SK-N-SH (cell line): ENCODE data around the gene MUC2. TPM values are rescaled to one million over a fixed set of nuclear protein-coding genes. Genes with fewer than 3 reads are reported as not detected.

ENCODE experiments used
- CTCF ChIA-PET: fragments of 300-600, 350-600 bp; formaldehyde crosslinking; extraction: SDS; loops from one replicate; lab custom pipeline; 2021; lab: Yijun Ruan, JAX
- POLR2A ChIA-PET: fragments of 350-600 bp; sonication (Branson Sonifier 250); formaldehyde crosslinking; extraction: SDS; loops from one replicate; lab custom pipeline; 2020; ENCODE audit warnings: antibody characterized with exemption, inconsistent platforms; lab: Yijun Ruan, JAX
- DNase-seq: peaks from one replicate; pipeline ENCODE4 v3.0.0; 2012
- H2AFZ ChIP-seq: fragments of 200-600 bp; sonication (generic); 2 replicates; pipeline ENCODE4 v1.8.1; 2016; ENCODE audit warnings: antibody characterized with exemption, mild to moderate bottlenecking, low read depth
- H3F3A ChIP-seq: fragments of 200-600 bp; sonication (generic); replicated peaks from 2 replicates; pipeline ENCODE3; 2016; ENCODE audit warnings: antibody characterized with exemption, mild to moderate bottlenecking; ENCODE audit not compliant: insufficient read depth
- H3K27ac ChIP-seq, 2 experiments: fragments of 200-500 bp in 1 of 2; fragments of 200-600 bp in 1 of 2; sonication (Bioruptor generic) in 1 of 2; sonication (generic), shearing (Covaris generic) in 1 of 2; 2 replicates each; pipeline versions ENCODE4 v1.5.1 to v1.6.1; 2014 to 2016; ENCODE audit warnings: low read depth in 2 of 2, inconsistent platforms in 1 of 2, low read length in 1 of 2, mild to moderate bottlenecking in 1 of 2, mixed read lengths in 1 of 2
- H3K27me3 ChIP-seq: fragments of 200-600 bp; sonication (generic), shearing (Covaris generic); 2 replicates; pipeline ENCODE4 v1.6.1; 2016; ENCODE audit warnings: mixed run types; ENCODE audit not compliant: insufficient read depth
- H3K36me3 ChIP-seq, 2 experiments: fragments of 200-500 bp in 1 of 2; fragments of 200-600 bp in 1 of 2; sonication (Bioruptor generic) in 1 of 2; sonication (generic) in 1 of 2; replicated peaks in 1 of 2; 2 replicates each; pipeline versions ENCODE3 to v1.5.1; 2014 to 2016; ENCODE audit warnings: low read length in 1 of 2, mild to moderate bottlenecking in 1 of 2; ENCODE audit not compliant: insufficient read depth in 2 of 2, control insufficient read depth in 1 of 2
- H3K4me1 ChIP-seq, 2 experiments: fragments of 200-500 bp in 1 of 2; fragments of 200-600 bp in 1 of 2; sonication (Bioruptor generic) in 1 of 2; sonication (generic), shearing (Covaris generic) in 1 of 2; 2 replicates each; pipeline versions ENCODE4 v1.5.1 to v1.6.1; 2014 to 2016; ENCODE audit warnings: low read depth in 1 of 2, low read length in 1 of 2, mixed run types in 1 of 2; ENCODE audit not compliant: insufficient read depth in 2 of 2, control insufficient read depth in 1 of 2
- H3K4me2 ChIP-seq: fragments of 200-600 bp; sonication (generic), shearing (Covaris generic); 2 replicates; pipeline ENCODE4 v1.6.1; 2017; ENCODE audit warnings: mixed run types
- H3K4me3 ChIP-seq, 2 experiments: fragments of 200-500 bp in 1 of 2; fragments of 200-600 bp in 1 of 2; sonication (Bioruptor generic) in 1 of 2; sonication (generic), shearing (Covaris generic) in 1 of 2; 2 replicates each; pipeline versions ENCODE4 v1.5.1 to v1.8.1; 2014 to 2016; ENCODE audit warnings: low read depth in 2 of 2, inconsistent platforms in 1 of 2, low read length in 1 of 2, mild to moderate bottlenecking in 1 of 2, mixed read lengths in 1 of 2, moderate library complexity in 1 of 2
- H3K79me2 ChIP-seq: fragments of 200-600 bp; sonication (generic); 2 replicates; pipeline ENCODE4 v1.8.1; 2017; ENCODE audit warnings: mild to moderate bottlenecking; ENCODE audit not compliant: insufficient read depth
- H3K9ac ChIP-seq: fragments of 200-600 bp; sonication (generic); 2 replicates; pipeline ENCODE4 v1.6.1; 2017; ENCODE audit warnings: mixed run types
- H3K9me2 ChIP-seq: fragments of 200-600 bp; sonication (generic); 2 replicates; pipeline ENCODE4 v1.6.1; 2017; ENCODE audit warnings: mixed run types
- H3K9me3 ChIP-seq: fragments of 200-600 bp; sonication (generic); 2 replicates; pipeline ENCODE4 v1.6.1; 2017; ENCODE audit warnings: mixed run types, mild to moderate bottlenecking, moderate library complexity
- H4K20me1 ChIP-seq: fragments of 200-600 bp; sonication (generic); 2 replicates; pipeline ENCODE4 v1.6.1; 2017; ENCODE audit warnings: mild to moderate bottlenecking, mixed run types; ENCODE audit not compliant: insufficient read depth
- CTCF ChIP-seq: fragments of 200-600 bp; sonication (generic); IDR thresholded peaks from 2 replicates; pipeline ENCODE4 v1.6.1; 2017; ENCODE audit warnings: antibody characterized with exemption, mild to moderate bottlenecking, moderate library complexity
- ELF1 ChIP-seq: IDR thresholded peaks from 2 replicates; pipeline ENCODE4 v1.4.0; 2012
- FOSL2 ChIP-seq: IDR thresholded peaks from 2 replicates; pipeline ENCODE4 v1.4.0; 2012; ENCODE audit warnings: low read depth, mild to moderate bottlenecking, moderate library complexity, borderline replicate concordance
- FOXJ3 ChIP-seq: sonication (generic); formaldehyde crosslinking; IDR thresholded peaks from 2 replicates; pipeline ENCODE4 v1.5.1; 2020; ENCODE audit warnings: mild to moderate bottlenecking, missing genetic modification reagents
- NRF1 ChIP-seq: IDR thresholded peaks from 2 replicates; pipeline ENCODE4 v1.6.1; 2012; ENCODE audit warnings: low read depth, mild to moderate bottlenecking, low read length
- RAD21 ChIP-seq: IDR thresholded peaks from 2 replicates; pipeline ENCODE4 v1.6.1; 2012; ENCODE audit warnings: mild to moderate bottlenecking, low read length
- TAF1 ChIP-seq: IDR thresholded peaks from 2 replicates; pipeline ENCODE4 v1.6.1; 2012; ENCODE audit warnings: low read depth, mild to moderate bottlenecking, low read length, moderate library complexity, borderline replicate concordance
- ZBTB33 ChIP-seq: IDR thresholded peaks from 2 replicates; pipeline ENCODE4 v1.4.0; 2012; ENCODE audit warnings: low read depth, borderline replicate concordance
- WGBS: methylation state at CpG from one replicate; pipeline ENCODE4 v1.1.6; 2017; ENCODE audit warnings: low lambda C conversion rate; 5-methylcytosine and 5-hydroxymethylcytosine counted together
- polyA plus RNA-seq, 3 experiments: library from polyadenylated mRNA; depleted of rRNA; stranded (reverse); fragments of >200 nt; gene quantifications; 2 replicates each; pipeline ENCODE4 v1.2.3, GENCODE V29; 2012
- TF ChIP-seq, protein P1 (sequence below): fragments of 150-350 bp; IDR thresholded peaks from 2 replicates; pipeline ENCODE4 v1.6.1; 2017; ENCODE audit warnings: antibody characterized with exemption, low read length, low read depth, borderline replicate concordance

MUC2 gene
- polyA plus RNA-seq, 1 of the 3 experiments (the other 2 are of a cell fraction), result not detected

DNA sequence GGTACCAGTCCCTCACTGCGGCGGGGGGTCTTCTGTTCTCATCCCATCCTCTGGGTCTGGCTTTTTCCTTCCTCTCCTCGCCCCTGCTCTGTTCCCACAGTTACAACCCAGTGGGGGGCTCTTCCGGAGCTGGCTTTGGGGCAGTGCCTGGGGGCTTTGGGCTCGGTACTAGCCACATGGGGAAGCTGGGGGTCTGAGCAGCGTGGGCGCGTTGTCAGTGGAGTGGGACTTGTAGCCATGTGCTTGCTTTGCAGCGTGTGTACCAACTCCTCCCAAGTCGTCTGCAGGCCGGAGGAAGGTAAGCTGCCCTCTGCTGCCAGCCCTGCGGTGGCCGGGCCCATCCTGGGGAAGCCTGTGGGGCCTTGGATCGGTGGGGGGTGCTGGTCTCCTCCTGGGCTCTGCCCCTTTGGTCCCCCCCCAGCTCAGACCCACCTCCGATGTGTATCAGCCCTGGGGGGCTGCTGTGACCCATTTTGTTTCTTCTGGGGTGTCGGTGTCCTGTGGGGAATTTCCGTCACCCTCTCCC, 17.5 kb downstream of the MUC2 start:
- H4K20me1 ChIP-seq, result no peaks in the 10 kb centered on the region
- no peak overlapping the region for H3K4me2 ChIP-seq
- no peaks in the 10 kb centered on the region for H3F3A ChIP-seq
- ChIA-PET CTCF (interaction anchor here (0.6 kb wide), 1 partner anchor 1050 kb away, joined by 3 read pairs; no protein-coding TSS in a partner anchor), POLR2A (no interaction called here)
- H3K79me2 ChIP-seq, result no peaks in the 10 kb centered on the region
- no peak for TF ChIP-seq TAF1
- H3K27me3 ChIP-seq, result no peaks in the 10 kb centered on the region
- no peak for DNase-seq
- no peaks in the 10 kb centered on the region for H3K9me2 ChIP-seq
- H3K9ac ChIP-seq, result no peak overlapping the region
- no peaks in the 10 kb centered on the region for H3K4me1 ChIP-seq
- no peak overlapping the region for H3K27ac ChIP-seq
- H3K4me3 ChIP-seq, result no peak overlapping the region
- no peak overlapping the region for H2AFZ ChIP-seq
- H3K36me3 ChIP-seq, result no peaks in the 10 kb centered on the region
- WGBS, result 37% methylated on average over 8 of the region's 17 CpGs
- no peaks in the 10 kb centered on the region for H3K9me3 ChIP-seq

GRCh38 chr11:1092919-1093318, 18.2 kb downstream of the MUC2 start:
- H4K20me1 ChIP-seq, result no peaks in the 10 kb centered on the region
- H3K79me2 ChIP-seq, result no peaks in the 10 kb centered on the region
- no peaks in the 10 kb centered on the region for H3F3A ChIP-seq
- no peaks in the 10 kb centered on the region for H3K9me2 ChIP-seq
- no peak overlapping the region for H3K4me3 ChIP-seq
- H3K9ac ChIP-seq, result no peak overlapping the region
- POLR2A ChIA-PET, result no interaction called here
- no peaks in the 10 kb centered on the region for H3K4me1 ChIP-seq
- H3K9me3 ChIP-seq, result no peaks in the 10 kb centered on the region
- no peak for DNase-seq
- 44% methylated on average over 5 of the region's 7 CpGs for WGBS
- CTCF ChIA-PET, result interaction anchor here (0.6 kb wide), 1 partner anchor 1050 kb away, joined by 3 read pairs; no protein-coding TSS in a partner anchor
- H3K36me3 ChIP-seq, result no peaks in the 10 kb centered on the region
- H3K27me3 ChIP-seq, result no peaks in the 10 kb centered on the region
- H2AFZ ChIP-seq, result no peak overlapping the region
- H3K4me2 ChIP-seq, result no peak overlapping the region
- no peak for TF ChIP-seq NRF1
- no peak for TF ChIP-seq TAF1
- no peak for TF ChIP-seq RAD21
- H3K27ac ChIP-seq, result no peak overlapping the region

GRCh38 chr11:1099519-1100355, 25.1 kb downstream of the MUC2 start:
- ChIA-PET CTCF (no interaction called here), POLR2A (no interaction called here)
- Histone ChIP-seq H3K36me3 (no peaks in the 10 kb centered on the region), H3F3A (no peaks in the 10 kb centered on the region), H2AFZ (no peak overlapping the region), H3K9ac (no peak overlapping the region), H3K4me1 (no peaks in the 10 kb centered on the region), H3K9me2 (no peaks in the 10 kb centered on the region), H3K4me2 (no peak overlapping the region), H3K4me3 (no peak overlapping the region), H3K27ac (no peak overlapping the region), H3K9me3 (no peaks in the 10 kb centered on the region), H3K79me2 (no peaks in the 10 kb centered on the region)
- TF ChIP-seq ZBTB33 (no peak), FOSL2 (no peak), FOXJ3 (CRISPR knock-in tag) (no peak), CTCF (no peak), RAD21 (no peak), ELF1 (no peak), NRF1 (no peak)
- TF ChIP-seq, protein P1, sequence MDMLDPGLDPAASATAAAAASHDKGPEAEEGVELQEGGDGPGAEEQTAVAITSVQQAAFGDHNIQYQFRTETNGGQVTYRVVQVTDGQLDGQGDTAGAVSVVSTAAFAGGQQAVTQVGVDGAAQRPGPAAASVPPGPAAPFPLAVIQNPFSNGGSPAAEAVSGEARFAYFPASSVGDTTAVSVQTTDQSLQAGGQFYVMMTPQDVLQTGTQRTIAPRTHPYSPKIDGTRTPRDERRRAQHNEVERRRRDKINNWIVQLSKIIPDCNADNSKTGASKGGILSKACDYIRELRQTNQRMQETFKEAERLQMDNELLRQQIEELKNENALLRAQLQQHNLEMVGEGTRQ, result no peak
- TF ChIP-seq, all 33 proteins: peak for 0
- 74% methylated on average over 31 of the region's 32 CpGs for WGBS
- DNase-seq, result no peak
- no peaks in the 10 kb centered on the region for H4K20me1 ChIP-seq
- H3K27me3 ChIP-seq, result no peaks in the 10 kb centered on the region
